ENCODE measurements around the gene TP53I13.

The TP53I13 gene

DNA sequence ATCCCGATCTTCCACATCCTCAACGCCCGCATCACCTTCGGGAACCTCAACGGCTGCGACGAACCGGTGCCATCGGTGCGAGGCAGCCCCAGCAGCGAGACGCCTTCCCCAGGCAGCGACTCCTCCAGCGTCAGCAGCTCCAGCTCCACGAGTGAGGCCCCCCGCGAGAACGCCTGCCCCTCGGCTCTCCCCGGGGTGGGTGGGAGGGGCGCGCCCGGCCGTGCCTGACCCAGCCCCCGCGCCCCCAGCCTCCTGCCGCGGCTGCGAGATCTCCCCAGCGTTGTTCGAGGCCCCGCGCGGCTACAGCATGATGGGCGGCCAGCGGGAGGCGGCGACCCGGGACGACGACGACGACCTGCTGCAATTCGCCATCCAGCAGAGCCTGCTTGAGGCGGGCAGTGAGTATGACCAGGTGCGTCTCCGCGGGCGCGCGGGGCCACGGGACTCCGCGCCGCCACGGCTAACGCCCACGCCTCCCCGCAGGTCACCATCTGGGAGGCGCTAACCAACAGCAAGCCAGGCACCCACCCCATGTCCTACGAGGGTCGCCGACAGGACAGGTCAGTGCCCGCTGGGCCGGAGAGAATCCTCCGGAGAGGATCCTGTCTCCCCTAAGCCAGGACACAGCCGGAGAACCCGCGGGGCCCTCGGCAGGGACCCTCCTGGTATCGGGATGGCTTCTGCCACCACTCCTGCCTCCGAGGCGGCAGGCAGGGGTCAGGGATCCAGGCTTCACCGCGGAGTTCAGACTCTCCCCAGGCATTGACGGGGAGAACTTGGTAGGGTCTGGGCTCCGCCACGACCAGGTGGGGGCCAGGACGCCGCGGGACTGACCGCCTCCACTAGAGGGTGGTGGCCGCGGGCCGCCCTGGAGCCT is 44.1 kb downstream of the TP53I13 start:
- H3K27ac ChIP-seq, result no peak overlapping the region
- TF ChIP-seq, protein P1, sequence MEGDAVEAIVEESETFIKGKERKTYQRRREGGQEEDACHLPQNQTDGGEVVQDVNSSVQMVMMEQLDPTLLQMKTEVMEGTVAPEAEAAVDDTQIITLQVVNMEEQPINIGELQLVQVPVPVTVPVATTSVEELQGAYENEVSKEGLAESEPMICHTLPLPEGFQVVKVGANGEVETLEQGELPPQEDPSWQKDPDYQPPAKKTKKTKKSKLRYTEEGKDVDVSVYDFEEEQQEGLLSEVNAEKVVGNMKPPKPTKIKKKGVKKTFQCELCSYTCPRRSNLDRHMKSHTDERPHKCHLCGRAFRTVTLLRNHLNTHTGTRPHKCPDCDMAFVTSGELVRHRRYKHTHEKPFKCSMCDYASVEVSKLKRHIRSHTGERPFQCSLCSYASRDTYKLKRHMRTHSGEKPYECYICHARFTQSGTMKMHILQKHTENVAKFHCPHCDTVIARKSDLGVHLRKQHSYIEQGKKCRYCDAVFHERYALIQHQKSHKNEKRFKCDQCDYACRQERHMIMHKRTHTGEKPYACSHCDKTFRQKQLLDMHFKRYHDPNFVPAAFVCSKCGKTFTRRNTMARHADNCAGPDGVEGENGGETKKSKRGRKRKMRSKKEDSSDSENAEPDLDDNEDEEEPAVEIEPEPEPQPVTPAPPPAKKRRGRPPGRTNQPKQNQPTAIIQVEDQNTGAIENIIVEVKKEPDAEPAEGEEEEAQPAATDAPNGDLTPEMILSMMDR (conservative IDR thresholded peaks at IDR 0.05), result no peak
- TF ChIP-seq ZFX (IDR thresholded peaks at IDR 0.05), result no peak

DNA sequence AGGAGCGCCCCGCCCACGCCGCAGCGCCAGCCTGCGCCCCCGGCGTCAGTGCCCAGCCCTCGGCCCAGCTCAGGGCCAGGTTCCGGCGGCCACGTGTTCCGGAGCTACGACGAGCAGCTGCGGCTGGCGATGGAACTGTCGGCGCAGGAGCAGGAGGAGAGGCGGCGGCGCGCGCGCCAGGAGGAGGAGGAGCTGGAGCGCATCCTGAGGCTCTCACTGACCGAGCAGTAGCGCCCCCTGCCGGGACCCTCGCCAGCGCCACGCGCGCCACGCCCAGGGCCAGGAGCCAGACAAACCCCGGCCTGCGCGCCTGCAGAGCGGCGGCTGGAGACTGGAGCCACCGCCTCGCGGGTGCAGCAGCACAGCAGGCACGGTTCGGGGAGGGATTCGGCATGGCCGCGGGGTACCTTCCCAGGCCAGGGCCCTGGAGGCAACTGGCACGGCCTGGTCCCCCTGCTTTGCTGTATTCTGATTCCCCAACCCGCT is 44.9 kb downstream of the TP53I13 start:
- TF ChIP-seq, protein P1 (conservative IDR thresholded peaks at IDR 0.05), result no peak
- no peak for TF ChIP-seq ZFX (IDR thresholded peaks at IDR 0.05)
- no peak overlapping the region for H3K27ac ChIP-seq

GRCh38 chr17:29613856-29614255 is 45.4 kb downstream of the TP53I13 start:
- TF ChIP-seq, protein P1 (conservative IDR thresholded peaks at IDR 0.05), result no peak
- TF ChIP-seq ZFX (IDR thresholded peaks at IDR 0.05), result no peak
- no peak overlapping the region for H3K27ac ChIP-seq

DNA sequence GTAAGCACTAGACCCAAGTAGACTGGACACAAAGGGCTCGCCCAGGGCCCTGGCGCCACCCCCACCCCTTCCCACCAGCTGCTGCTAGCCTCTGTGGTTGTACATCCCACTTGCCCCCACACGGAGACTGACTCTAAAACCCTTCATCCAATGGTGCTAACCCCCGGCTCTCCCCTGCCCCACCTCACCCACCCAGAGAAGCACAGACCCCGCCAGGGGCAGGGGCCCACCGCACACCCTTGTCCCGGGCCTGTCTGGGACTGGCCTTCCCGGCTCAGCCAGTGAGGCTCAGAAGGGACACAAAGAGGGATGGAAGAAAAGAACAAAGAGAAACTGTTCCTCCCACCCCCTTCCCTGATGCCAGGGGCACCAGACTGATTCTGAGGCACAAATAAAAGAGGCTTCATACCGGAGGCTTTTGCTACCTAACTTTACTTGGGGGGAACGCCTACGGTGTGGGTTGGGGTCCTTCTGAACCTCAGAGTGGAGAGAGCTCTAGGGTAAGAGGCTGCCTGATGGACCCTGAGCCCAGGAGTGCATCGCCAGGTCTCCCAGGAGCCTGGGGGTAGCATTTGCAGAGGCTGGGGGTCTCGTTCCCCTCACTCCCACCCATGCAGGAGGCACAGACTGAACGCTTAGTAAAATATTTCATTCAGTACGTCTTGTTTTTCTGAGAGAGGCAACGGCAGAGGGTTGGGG is 46.0 kb downstream of the TP53I13 start:
- TF ChIP-seq, protein P1 (conservative IDR thresholded peaks at IDR 0.05), result no peak
- no peak for TF ChIP-seq ZFX (IDR thresholded peaks at IDR 0.05)
- H3K27ac ChIP-seq, result no peak overlapping the region

GRCh38 chr17:29615048-29615385 is 46.5 kb downstream of the TP53I13 start:
- TF ChIP-seq, protein P1 (conservative IDR thresholded peaks at IDR 0.05), result no peak
- no peak for TF ChIP-seq ZFX (IDR thresholded peaks at IDR 0.05)
- H3K27ac ChIP-seq, result no peak overlapping the region

GRCh38 chr17:29615492-29616299 is 47.2 kb downstream of the TP53I13 start:
- TF ChIP-seq, protein P1 (conservative IDR thresholded peaks at IDR 0.05), result no peak
- no peak for TF ChIP-seq ZFX (IDR thresholded peaks at IDR 0.05)
- H3K27ac ChIP-seq, result no peak overlapping the region

Data from C4-2B (cell line).